SK-N-SH (cell line): Measurements from ENCODE around the gene MTMR12. TPM values are rescaled to one million over a fixed set of nuclear protein-coding genes. Genes with fewer than 3 reads are reported as not detected.

Experiments
- CTCF ChIA-PET: fragments of 300-600, 350-600 bp; formaldehyde crosslinking; extraction: SDS; loops from one replicate; lab custom pipeline; 2021; lab: Yijun Ruan, JAX
- POLR2A ChIA-PET: fragments of 350-600 bp; sonication (Branson Sonifier 250); formaldehyde crosslinking; extraction: SDS; loops from one replicate; lab custom pipeline; 2020; ENCODE audit warnings: antibody characterized with exemption, inconsistent platforms; lab: Yijun Ruan, JAX
- DNase-seq: peaks from one replicate; pipeline ENCODE4 v3.0.0; 2012
- H2AFZ ChIP-seq: fragments of 200-600 bp; sonication (generic); 2 replicates; pipeline ENCODE4 v1.8.1; 2016; ENCODE audit warnings: antibody characterized with exemption, mild to moderate bottlenecking, low read depth
- H3F3A ChIP-seq: fragments of 200-600 bp; sonication (generic); replicated peaks from 2 replicates; pipeline ENCODE3; 2016; ENCODE audit warnings: antibody characterized with exemption, mild to moderate bottlenecking; ENCODE audit not compliant: insufficient read depth
- H3K27ac ChIP-seq, 2 experiments: fragments of 200-500 bp in 1 of 2; fragments of 200-600 bp in 1 of 2; sonication (Bioruptor generic) in 1 of 2; sonication (generic), shearing (Covaris generic) in 1 of 2; 2 replicates each; pipeline versions ENCODE4 v1.5.1 to v1.6.1; 2014 to 2016; ENCODE audit warnings: low read depth in 2 of 2, inconsistent platforms in 1 of 2, low read length in 1 of 2, mild to moderate bottlenecking in 1 of 2, mixed read lengths in 1 of 2
- H3K27me3 ChIP-seq: fragments of 200-600 bp; sonication (generic), shearing (Covaris generic); 2 replicates; pipeline ENCODE4 v1.6.1; 2016; ENCODE audit warnings: mixed run types; ENCODE audit not compliant: insufficient read depth
- H3K36me3 ChIP-seq, 2 experiments: fragments of 200-500 bp in 1 of 2; fragments of 200-600 bp in 1 of 2; sonication (Bioruptor generic) in 1 of 2; sonication (generic) in 1 of 2; replicated peaks in 1 of 2; 2 replicates each; pipeline versions ENCODE3 to v1.5.1; 2014 to 2016; ENCODE audit warnings: low read length in 1 of 2, mild to moderate bottlenecking in 1 of 2; ENCODE audit not compliant: insufficient read depth in 2 of 2, control insufficient read depth in 1 of 2
- H3K4me1 ChIP-seq, 2 experiments: fragments of 200-500 bp in 1 of 2; fragments of 200-600 bp in 1 of 2; sonication (Bioruptor generic) in 1 of 2; sonication (generic), shearing (Covaris generic) in 1 of 2; 2 replicates each; pipeline versions ENCODE4 v1.5.1 to v1.6.1; 2014 to 2016; ENCODE audit warnings: low read depth in 1 of 2, low read length in 1 of 2, mixed run types in 1 of 2; ENCODE audit not compliant: insufficient read depth in 2 of 2, control insufficient read depth in 1 of 2
- H3K4me2 ChIP-seq: fragments of 200-600 bp; sonication (generic), shearing (Covaris generic); 2 replicates; pipeline ENCODE4 v1.6.1; 2017; ENCODE audit warnings: mixed run types
- H3K4me3 ChIP-seq, 2 experiments: fragments of 200-500 bp in 1 of 2; fragments of 200-600 bp in 1 of 2; sonication (Bioruptor generic) in 1 of 2; sonication (generic), shearing (Covaris generic) in 1 of 2; 2 replicates each; pipeline versions ENCODE4 v1.5.1 to v1.8.1; 2014 to 2016; ENCODE audit warnings: low read depth in 2 of 2, inconsistent platforms in 1 of 2, low read length in 1 of 2, mild to moderate bottlenecking in 1 of 2, mixed read lengths in 1 of 2, moderate library complexity in 1 of 2
- H3K79me2 ChIP-seq: fragments of 200-600 bp; sonication (generic); 2 replicates; pipeline ENCODE4 v1.8.1; 2017; ENCODE audit warnings: mild to moderate bottlenecking; ENCODE audit not compliant: insufficient read depth
- H3K9ac ChIP-seq: fragments of 200-600 bp; sonication (generic); 2 replicates; pipeline ENCODE4 v1.6.1; 2017; ENCODE audit warnings: mixed run types
- H3K9me2 ChIP-seq: fragments of 200-600 bp; sonication (generic); 2 replicates; pipeline ENCODE4 v1.6.1; 2017; ENCODE audit warnings: mixed run types
- H3K9me3 ChIP-seq: fragments of 200-600 bp; sonication (generic); 2 replicates; pipeline ENCODE4 v1.6.1; 2017; ENCODE audit warnings: mixed run types, mild to moderate bottlenecking, moderate library complexity
- H4K20me1 ChIP-seq: fragments of 200-600 bp; sonication (generic); 2 replicates; pipeline ENCODE4 v1.6.1; 2017; ENCODE audit warnings: mild to moderate bottlenecking, mixed run types; ENCODE audit not compliant: insufficient read depth
- CHD2 ChIP-seq: fragments of 150-350 bp; IDR thresholded peaks from 2 replicates; pipeline ENCODE4 v1.6.1; 2018; ENCODE audit warnings: low read length; ENCODE audit not compliant: partially characterized antibody
- CTCF ChIP-seq: fragments of 200-600 bp; sonication (generic); IDR thresholded peaks from 2 replicates; pipeline ENCODE4 v1.6.1; 2017; ENCODE audit warnings: antibody characterized with exemption, mild to moderate bottlenecking, moderate library complexity
- FOSL2 ChIP-seq: IDR thresholded peaks from 2 replicates; pipeline ENCODE4 v1.4.0; 2012; ENCODE audit warnings: low read depth, mild to moderate bottlenecking, moderate library complexity, borderline replicate concordance
- GATA2 ChIP-seq: sonication (generic); formaldehyde crosslinking; IDR thresholded peaks from 2 replicates; pipeline ENCODE4 v1.5.0; 2020; ENCODE audit warnings: mild to moderate bottlenecking, missing genetic modification reagents
- RXRA ChIP-seq: IDR thresholded peaks from 2 replicates; pipeline ENCODE4 v1.4.0; 2012; ENCODE audit warnings: low read depth, mild to moderate bottlenecking, borderline replicate concordance
- USF2 ChIP-seq: fragments of 150-350 bp; IDR thresholded peaks from 2 replicates; pipeline ENCODE4 v1.6.1; 2017; ENCODE audit warnings: antibody characterized with exemption, low read length, low read depth, borderline replicate concordance
- WGBS: methylation state at CpG from one replicate; pipeline ENCODE4 v1.1.6; 2017; ENCODE audit warnings: low lambda C conversion rate; 5-methylcytosine and 5-hydroxymethylcytosine counted together
- polyA plus RNA-seq, 3 experiments: library from polyadenylated mRNA; depleted of rRNA; stranded (reverse); fragments of >200 nt; gene quantifications; 2 replicates each; pipeline ENCODE4 v1.2.3, GENCODE V29; 2012
- TF ChIP-seq, protein P1 (sequence below): IDR thresholded peaks from 2 replicates; pipeline ENCODE4 v1.6.1; 2012; ENCODE audit warnings: mild to moderate bottlenecking, low read depth, low read length, moderate library complexity
- TF ChIP-seq, protein P2 (sequence below): fragments of 150-350 bp; IDR thresholded peaks from 2 replicates; pipeline ENCODE4 v1.6.1; 2016; ENCODE audit warnings: mild to moderate bottlenecking, low read depth, low read length

MTMR12 gene
- polyA plus RNA-seq, 1 of the 3 experiments (the other 2 are of a cell fraction), result 10.9 TPM

DNA sequence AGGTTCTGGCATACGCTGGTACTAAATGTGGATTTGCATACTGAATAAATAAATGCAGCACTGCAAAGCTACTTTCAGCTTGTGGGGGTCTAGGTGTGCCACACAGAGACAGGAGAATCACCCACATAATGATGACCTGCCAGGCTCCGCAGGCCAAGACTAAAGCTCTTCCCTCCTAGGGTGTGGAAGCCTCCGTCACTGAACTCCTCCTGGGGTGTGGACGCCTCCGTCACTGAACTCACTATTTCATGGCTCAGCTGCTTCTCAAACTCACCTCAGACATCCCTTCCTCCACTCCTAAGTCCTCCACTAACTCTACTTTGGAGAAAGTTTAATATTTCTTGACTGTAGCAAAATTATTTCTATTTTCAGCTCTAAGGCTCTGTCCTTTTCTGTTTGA, 73.4 kb downstream of the MTMR12 start (continued):
- TF ChIP-seq USF2, result no peak
- no peak for TF ChIP-seq RXRA
- no peak for TF ChIP-seq FOSL2
- no peak for TF ChIP-seq CHD2

- Histone ChIP-seq H4K20me1 (no peaks in the 10 kb centered on the region), H3K79me2 (no peaks in the 10 kb centered on the region), H3K4me2 (no peak overlapping the region), H3K9me2 (no peaks in the 10 kb centered on the region), H3K27ac (0 out of 4 replicates have a peak overlapping the region, but pooled peaks of 1 of the 2 experiments have one; percentile 5), H3K9ac (no peak overlapping the region), H3K9me3 (no peaks in the 10 kb centered on the region), H3K36me3 (peaks cover 20 to 43% of the 10 kb centered on the region in 2 experiments), H3K4me1 (peaks cover 0 to 9% of the 10 kb centered on the region in 2 experiments; a peak in 1 of 4 replicates), H2AFZ (no peak overlapping the region), H3K27me3 (no peaks in the 10 kb centered on the region), H3K4me3 (no peak overlapping the region), H3F3A (peaks cover 4% of the 10 kb centered on the region)
- POLR2A ChIA-PET, result no interaction called here
- TF ChIP-seq, protein P1, sequence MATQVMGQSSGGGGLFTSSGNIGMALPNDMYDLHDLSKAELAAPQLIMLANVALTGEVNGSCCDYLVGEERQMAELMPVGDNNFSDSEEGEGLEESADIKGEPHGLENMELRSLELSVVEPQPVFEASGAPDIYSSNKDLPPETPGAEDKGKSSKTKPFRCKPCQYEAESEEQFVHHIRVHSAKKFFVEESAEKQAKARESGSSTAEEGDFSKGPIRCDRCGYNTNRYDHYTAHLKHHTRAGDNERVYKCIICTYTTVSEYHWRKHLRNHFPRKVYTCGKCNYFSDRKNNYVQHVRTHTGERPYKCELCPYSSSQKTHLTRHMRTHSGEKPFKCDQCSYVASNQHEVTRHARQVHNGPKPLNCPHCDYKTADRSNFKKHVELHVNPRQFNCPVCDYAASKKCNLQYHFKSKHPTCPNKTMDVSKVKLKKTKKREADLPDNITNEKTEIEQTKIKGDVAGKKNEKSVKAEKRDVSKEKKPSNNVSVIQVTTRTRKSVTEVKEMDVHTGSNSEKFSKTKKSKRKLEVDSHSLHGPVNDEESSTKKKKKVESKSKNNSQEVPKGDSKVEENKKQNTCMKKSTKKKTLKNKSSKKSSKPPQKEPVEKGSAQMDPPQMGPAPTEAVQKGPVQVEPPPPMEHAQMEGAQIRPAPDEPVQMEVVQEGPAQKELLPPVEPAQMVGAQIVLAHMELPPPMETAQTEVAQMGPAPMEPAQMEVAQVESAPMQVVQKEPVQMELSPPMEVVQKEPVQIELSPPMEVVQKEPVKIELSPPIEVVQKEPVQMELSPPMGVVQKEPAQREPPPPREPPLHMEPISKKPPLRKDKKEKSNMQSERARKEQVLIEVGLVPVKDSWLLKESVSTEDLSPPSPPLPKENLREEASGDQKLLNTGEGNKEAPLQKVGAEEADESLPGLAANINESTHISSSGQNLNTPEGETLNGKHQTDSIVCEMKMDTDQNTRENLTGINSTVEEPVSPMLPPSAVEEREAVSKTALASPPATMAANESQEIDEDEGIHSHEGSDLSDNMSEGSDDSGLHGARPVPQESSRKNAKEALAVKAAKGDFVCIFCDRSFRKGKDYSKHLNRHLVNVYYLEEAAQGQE, result no peak
- 90% methylated on average over 8 of the region's 10 CpGs for WGBS
- no peak for DNase-seq
- CTCF ChIA-PET, result interaction anchor here (0.7 to 6.1 kb wide), 8 partner anchors 41 to 380 kb away, joined by 3 to 71 read pairs (median 8); partner anchors contain the start of gene GOLPH3
Measured at GRCh38 chr5:32233696-32234447, 78.9 kb downstream of the MTMR12 start.

DNA sequence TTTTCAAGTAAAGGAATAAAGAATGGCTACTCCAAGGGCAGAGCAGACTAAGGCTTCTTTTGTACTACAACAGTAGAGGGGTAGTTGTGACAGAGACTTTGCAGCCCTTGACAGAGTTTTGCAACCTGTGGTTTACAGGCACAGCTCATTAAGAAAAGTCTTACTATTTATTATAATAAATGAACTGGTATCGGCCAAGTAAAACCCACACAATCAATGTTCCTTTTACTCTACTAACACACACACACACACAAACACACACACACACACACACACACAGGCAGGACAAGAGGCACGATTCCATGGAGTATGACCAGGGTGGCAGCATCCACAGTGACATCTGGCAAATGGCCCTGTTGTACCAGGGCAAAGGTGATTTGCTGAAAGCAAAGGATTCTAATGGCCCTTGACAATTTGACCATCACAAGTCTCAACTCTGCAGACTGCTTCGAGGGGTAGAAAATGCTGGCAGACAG, 79.5 kb downstream of the MTMR12 start:
- POLR2A ChIA-PET, result no interaction called here
- H3K4me2 ChIP-seq, result no peak overlapping the region
- H4K20me1 ChIP-seq, result no peaks in the 10 kb centered on the region
- no peak overlapping the region for H3K4me3 ChIP-seq
- no peaks in the 10 kb centered on the region for H3K9me3 ChIP-seq
- no peak overlapping the region for H2AFZ ChIP-seq
- DNase-seq, result no peak
- peaks cover 20 to 43% of the 10 kb centered on the region in 2 experiments for H3K36me3 ChIP-seq
- no peaks in the 10 kb centered on the region for H3K79me2 ChIP-seq
- no peak overlapping the region for H3K27ac ChIP-seq
- no peak overlapping the region for H3K9ac ChIP-seq
- no peaks in the 10 kb centered on the region for H3K9me2 ChIP-seq
- H3K27me3 ChIP-seq, result no peaks in the 10 kb centered on the region
- CTCF ChIA-PET, result interaction anchor here (0.9 to 6.1 kb wide), 24 partner anchors 11 to 379 kb away, joined by 3 to 71 read pairs (median 8); partner anchors contain the start of gene GOLPH3
- H3F3A ChIP-seq, result peaks cover 4% of the 10 kb centered on the region
- 87% methylated on average over 3 of the region's 3 CpGs for WGBS
- TF ChIP-seq CTCF, result no peak
- TF ChIP-seq, protein P2, sequence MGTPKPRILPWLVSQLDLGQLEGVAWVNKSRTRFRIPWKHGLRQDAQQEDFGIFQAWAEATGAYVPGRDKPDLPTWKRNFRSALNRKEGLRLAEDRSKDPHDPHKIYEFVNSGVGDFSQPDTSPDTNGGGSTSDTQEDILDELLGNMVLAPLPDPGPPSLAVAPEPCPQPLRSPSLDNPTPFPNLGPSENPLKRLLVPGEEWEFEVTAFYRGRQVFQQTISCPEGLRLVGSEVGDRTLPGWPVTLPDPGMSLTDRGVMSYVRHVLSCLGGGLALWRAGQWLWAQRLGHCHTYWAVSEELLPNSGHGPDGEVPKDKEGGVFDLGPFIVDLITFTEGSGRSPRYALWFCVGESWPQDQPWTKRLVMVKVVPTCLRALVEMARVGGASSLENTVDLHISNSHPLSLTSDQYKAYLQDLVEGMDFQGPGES, result no peak
- no peak for TF ChIP-seq GATA2 (CRISPR knock-in tag)
- TF ChIP-seq, protein P1, result no peak
- no peak for TF ChIP-seq RXRA
- H3K4me1 ChIP-seq, result peaks cover 0 to 9% of the 10 kb centered on the region in 2 experiments; a peak in 1 of 4 replicates
